PC-3 (cell line): ENCODE measurements around the gene ANK3.

Experiments used
- EZH2 ChIP-seq: fragments of 300-600 bp; sonication (generic); IDR thresholded peaks from one replicate; pipeline ENCODE4 v1.6.1; 2017; ENCODE audit warnings: antibody characterized with exemption, mild to moderate bottlenecking, low read length; ENCODE audit not compliant: unreplicated experiment
- TF ChIP-seq, protein P1 (sequence below): fragments of 300-600 bp; sonication (generic); conservative IDR thresholded peaks from 2 replicates; pipeline ENCODE4 v1.5.1; 2017; ENCODE audit warnings: antibody characterized with exemption, low read depth, mild to moderate bottlenecking, low read length

DNA sequence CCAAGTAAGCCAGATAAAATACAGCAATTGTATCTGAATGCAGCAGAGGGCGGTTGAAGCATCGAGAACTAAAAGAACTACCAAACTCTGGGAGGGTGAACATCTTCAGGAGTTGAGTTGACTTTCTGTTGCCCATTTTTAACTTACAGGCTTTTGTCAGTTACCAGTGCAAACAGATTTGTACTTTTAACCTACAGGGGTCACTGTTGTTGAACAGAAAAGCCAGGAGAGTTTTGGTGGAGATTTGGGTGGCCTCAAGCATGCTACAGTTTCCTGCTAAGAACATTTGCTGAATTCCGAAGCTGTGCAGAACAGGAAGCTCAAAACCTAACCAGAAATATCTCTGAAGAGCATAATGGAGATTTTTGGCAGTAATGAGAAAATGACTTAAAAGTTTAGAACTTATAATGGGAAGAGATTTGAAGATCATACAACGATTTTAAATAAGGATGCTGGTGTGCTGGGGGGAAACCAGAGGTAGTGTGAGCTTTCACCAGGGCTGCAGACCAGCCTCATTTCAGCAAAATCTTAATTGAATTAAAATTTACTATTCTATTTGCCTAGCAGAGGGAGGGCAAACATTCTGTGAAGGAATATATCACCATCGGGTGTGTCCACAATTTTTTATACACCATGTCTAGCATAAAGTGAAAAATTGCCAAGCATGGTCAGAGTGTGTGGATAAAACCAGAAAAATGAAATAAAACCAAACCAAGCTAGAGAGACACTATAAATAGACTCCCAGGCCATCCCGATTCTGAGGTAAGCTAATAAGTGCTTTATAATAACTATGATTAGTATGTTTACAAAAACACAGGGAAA lies 274.7 kb downstream of the ANK3 start:
- TF ChIP-seq, protein P1, sequence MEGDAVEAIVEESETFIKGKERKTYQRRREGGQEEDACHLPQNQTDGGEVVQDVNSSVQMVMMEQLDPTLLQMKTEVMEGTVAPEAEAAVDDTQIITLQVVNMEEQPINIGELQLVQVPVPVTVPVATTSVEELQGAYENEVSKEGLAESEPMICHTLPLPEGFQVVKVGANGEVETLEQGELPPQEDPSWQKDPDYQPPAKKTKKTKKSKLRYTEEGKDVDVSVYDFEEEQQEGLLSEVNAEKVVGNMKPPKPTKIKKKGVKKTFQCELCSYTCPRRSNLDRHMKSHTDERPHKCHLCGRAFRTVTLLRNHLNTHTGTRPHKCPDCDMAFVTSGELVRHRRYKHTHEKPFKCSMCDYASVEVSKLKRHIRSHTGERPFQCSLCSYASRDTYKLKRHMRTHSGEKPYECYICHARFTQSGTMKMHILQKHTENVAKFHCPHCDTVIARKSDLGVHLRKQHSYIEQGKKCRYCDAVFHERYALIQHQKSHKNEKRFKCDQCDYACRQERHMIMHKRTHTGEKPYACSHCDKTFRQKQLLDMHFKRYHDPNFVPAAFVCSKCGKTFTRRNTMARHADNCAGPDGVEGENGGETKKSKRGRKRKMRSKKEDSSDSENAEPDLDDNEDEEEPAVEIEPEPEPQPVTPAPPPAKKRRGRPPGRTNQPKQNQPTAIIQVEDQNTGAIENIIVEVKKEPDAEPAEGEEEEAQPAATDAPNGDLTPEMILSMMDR = peak; percentile 99
- TF ChIP-seq EZH2 = no peak
